ENCODE measurements around the gene KIF20A.

- TF ChIP-seq CTCF (IDR thresholded peaks at IDR 0.05), result no peak
- no peak for TF ChIP-seq POLR2A (IDR thresholded peaks at IDR 0.05)
- no peak for TF ChIP-seq POLR2AphosphoS5 (IDR thresholded peaks at IDR 0.05)
Observed at GRCh38 chr5:138129347-138129746, 49.6 kb upstream of the KIF20A start.
